ENCODE results near the gene DRAM2.

DRAM2 gene

DNA sequence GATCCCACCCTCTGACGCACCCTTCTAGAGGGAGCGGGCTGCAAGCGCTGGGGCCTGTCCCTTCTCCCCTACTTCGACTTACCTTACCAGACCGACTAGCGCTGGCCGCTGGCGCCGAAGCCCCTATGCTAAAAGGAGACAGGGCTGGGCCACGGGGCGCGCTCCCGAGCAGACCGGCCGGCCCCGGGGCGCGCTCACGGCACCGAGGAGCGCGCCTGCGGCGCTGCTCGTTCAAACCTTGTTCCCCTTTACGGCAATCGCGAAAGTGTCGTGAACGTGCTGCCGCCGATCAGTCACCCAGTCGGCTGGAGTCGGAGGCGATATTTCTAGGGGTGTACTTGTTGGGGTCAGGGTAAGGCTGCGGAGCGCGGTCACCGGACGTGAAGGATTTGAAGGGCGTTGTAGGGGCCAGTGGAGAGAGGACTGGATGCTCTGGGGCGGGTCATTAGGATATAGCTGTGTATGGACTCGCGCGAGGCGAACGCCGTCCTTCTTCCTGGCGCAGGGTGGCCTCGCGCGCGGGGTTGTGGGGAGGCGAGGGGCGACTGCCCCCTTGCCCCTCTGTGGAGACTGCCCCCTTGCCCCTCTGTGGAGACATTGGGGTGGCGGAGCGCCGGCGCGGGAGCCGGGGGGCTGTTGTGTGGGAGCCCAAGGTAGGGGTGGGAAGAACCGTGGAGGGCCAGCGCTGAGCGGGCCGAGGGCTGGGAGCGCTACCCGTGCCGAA, at the start of gene DRAM2, which contains the start of gene CEPT1:
Gene DRAM2 (minus strand): TSS at position 138 of the 724 bp plus-strand sequence. CDS start 8,539 bp downstream, outside the sequence.
Gene CEPT1 (plus strand): TSS at position 268 of the 724 bp plus-strand sequence. CDS start 7,492 bp downstream, outside the sequence.
- peak; percentile 78 for DNase-seq (ENCODE audit: low read depth, low spot score)

DNA sequence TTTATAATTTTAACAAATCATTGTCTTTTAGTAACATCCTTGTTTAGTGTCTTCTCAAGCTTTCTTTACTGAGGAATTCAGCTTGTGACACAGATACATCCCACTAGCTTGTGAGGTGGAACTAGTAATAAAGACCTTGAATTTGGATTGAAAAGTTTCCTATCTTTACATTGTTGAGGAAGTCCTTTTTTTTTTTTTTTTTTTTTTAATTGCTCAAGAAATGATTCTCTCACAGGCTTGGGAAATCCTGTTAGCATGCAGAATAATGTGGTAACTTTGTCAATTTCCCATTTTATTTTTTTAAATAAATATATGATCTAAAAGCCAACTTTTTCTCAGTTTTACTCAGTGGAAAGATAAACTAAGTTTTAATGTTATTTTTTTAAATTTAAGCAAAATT, 44.8 kb upstream of the DRAM2 start:
- DNase-seq (ENCODE audit: low read depth, low spot score), result no peak

DNA sequence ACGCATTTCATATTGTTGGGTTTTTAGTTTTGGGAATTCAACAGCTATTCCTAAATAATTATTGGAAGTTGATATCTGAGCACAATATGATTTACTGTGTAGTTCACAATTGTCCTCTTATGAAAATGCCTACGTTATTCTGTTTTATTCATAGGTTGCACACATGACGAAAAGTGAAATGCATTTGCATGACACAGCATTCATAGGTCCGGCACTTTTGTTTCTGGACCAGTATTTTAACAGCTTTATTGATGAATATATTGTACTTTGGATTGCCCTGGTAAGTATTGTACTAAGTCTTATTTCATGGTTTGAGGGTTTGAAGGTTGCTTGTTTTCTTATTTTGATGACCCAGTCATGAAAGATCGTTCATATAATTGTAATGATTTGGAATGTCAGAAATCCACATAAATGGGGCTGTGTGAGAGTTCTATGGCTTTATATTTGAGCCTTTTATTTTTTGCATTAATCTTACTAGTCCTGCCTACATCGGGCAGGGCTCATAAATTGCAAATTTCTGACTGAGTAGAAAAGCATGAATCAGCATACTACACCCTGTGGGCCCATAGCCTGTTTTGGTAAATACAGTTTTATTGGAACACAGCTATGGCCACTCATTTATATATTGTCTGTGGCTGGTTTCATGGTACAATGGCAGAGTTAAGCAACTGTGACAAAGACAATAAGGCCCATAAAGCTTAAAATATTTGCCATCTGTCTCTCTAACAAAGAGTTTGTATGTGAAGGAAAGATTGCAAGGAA, 43.6 kb upstream of the DRAM2 start:
- no peak for DNase-seq (ENCODE audit: low read depth, low spot score)

DNA sequence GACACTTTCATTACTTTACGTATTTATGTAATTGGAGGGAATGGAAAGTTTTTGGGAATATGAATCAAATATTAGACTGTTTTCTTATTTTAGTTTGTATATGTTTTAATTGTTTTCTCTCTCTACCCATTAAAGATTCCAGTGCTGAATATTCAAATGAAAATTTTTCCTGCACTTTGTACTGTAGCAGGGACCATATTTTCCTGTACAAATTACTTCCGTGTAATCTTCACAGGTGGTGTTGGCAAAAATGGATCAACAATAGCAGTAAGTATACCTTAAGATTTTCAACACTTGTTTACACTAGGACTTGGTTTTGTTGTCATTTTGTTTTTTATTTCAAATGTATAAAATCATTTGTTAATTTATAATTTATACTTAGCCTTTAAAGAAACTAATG, 42.2 kb upstream of the DRAM2 start:
- no peak for DNase-seq (ENCODE audit: low read depth, low spot score)

DNA sequence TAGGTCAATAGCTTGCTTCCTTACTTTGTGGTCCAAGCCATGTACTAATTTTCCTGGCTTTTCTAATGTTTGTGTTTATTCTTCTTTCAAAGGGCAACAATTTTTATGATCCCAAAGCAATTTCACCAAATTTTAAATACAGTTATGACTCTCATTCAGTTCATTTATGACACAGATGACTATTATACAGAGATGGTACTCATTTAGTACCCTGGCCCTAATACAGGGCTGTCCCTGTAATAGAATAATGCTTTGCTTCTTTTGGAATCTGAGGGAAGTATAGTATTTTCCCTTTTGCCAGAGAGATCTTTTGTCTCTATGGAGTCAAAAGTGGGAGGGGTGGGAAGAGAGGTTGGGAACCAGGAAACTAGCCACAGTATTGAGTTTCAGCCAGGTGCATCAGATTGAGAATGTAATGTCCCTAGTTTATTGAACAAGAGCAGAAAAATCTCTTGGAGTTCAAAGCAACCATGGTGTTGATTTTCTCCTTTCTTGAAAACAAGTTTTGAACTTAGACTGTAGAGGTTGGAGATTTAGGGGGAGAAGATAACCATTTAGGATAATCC, 40.2 kb upstream of the DRAM2 start:
- no peak for DNase-seq (ENCODE audit: low read depth, low spot score)

DNA sequence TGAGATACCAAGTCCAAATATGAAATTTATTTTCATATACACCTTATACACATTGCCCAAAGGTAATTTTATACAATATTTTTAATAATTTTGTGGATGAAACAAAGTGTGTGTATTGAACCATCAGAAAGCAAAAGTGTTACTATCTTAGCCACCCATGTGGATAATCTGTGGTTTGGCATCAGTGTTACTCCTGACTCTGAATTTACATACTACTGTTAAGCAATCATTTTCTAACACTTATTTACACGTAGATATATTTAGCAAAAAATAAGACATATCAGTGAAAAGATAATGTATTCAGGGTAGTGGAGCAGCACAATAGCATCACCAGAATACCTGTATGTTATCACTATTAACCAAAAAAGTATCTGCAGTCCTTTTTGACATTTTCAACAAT, 36.8 kb upstream of the DRAM2 start:
- DNase-seq (ENCODE audit: low read depth, low spot score), result no peak

DNA sequence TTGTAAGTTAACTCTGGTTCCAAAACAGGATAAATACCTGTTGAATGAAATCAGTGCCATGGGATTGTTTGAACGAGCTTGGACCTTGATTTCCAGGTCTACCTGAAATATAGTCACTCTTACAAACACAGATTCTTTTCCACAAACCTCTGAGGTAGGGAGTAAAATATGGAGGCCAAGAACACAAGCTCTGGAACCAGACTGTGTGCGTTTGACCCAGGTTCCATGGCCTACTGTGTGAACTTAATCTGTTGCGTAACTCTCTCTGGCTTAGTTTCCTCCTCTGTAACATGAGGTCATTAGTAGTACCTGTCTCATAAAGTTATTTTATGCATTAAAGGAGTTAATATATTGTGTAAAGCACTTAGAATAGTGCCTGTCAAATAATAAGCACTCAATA, 35.5 kb upstream of the DRAM2 start:
- no peak for DNase-seq (ENCODE audit: low read depth, low spot score)

DNA sequence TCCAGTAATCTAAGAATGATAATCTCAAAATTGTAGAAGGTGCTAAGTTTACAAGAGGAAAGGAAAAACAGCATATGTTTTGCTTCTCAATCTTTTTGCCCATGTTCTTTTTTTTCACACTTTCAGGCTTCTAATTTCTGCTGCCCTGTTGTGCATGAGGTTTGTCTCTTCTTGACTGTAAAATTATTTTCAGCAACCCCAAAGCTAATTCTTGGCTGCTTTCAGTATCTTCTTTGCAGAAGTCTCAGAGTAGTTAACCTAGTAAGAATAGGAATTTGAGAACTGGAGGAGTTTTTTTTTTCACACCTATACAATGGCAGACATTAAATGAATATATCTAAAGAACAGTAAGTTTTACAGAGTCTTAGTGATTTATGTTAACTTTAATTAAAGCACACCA, 34.2 kb upstream of the DRAM2 start:
- DNase-seq (ENCODE audit: low read depth, low spot score), result no peak

DNA sequence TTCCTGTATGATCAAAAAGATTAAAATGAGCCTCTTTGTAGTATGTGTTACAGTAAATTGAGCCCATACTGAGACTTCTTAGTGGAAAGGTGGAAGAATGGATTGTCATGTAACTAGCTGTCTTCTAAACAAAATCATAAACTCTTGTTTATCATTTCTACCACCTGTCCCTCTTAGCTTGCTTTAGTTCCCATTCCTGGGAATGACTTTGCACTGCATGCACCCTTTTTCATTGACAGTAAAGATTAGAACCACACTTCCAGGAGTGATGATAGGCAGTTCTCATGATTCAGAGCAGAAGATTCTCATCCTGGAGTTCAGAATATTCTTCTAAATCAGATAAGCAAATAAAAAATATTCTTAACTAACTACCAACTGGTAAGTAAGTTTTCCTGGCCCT, 32.6 kb upstream of the DRAM2 start:
- DNase-seq (ENCODE audit: low read depth, low spot score), result no peak

DNA sequence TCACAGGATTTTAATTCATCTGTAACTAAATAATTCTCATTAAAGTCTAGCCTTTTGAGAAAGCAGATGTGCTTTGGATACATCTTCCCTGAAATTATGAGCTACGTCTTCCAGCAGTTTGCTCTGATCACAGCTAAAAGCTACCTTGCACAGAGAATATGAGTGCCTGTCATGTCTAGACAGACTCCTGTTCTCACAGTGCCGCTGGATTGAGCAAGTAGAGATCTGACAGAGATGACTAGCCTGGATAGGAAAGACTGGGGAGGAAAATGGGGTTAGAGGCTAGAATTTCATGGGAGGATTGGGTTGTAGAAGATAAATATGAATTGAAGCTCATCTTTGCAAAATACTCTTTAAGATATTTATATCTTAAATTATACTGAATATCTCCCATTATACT, 24.3 kb upstream of the DRAM2 start:
- DNase-seq (ENCODE audit: low read depth, low spot score), result no peak

DNA sequence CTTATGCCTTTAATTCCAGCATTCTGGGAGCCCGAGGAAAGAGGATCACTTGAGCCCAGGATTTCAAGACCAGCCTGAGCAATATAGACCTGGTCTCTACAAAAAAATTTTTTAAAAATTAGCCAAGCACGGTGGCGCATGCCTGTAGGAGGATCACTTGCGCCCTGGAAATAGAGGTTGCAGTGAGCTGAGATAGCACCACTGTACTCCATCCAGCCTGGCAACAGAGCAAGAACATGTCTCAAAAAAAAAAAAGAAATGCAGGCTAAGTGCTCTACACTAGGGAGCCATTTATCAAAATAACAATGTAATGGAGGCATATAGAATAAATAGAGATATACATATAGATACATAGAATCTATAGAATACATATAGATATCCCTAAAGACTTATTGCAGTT, 23.5 kb upstream of the DRAM2 start:
- no peak for DNase-seq (ENCODE audit: low read depth, low spot score)

DNA sequence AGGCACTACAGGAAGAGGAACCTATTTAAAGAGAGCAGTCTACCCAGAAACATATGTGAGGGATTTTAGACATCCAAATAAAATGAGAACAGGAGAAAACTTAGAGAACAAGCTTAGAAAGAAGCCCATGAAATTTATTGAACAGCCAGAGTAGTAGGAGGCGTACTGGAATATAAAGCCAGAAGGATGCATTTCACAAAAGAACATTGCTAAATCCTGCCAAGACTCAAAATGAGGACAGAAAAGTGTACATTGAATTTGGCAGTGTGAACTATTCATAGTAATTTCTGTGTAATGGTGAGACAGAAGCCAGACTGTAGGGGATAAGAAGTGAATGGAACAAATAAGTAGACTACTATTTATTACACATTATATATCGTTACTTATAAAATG, 22.6 kb upstream of the DRAM2 start:
- DNase-seq (ENCODE audit: low read depth, low spot score), result no peak

DNA sequence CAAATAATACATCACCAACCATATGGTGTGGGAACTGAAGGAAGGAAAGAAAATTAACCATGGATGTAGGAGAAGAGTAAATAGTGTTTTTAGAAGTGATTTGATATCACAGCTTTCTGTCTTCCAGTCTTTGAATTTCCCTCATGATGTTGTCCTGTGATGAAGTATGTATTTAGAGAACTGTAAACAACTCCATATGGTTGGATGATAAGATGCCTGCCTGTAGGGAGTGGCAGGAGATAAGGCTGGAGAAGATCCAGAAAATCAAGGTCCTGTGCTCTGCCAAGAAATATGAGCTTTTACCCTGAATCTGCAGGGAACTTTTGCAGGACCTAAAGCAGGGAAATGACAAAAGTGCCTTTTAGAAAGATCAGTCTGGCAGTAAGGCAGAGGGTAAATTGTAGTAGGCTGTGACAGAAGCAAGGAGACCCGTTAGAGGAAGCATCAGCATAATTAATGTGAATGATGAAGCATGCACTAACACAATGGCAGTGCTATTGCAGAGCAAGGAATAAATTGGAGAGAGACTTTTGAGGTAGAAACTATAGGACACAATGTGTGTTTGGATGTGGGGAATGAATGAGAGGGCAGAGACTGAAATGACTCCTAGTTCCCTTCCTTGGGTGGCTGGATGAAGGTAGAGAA, 22.1 kb upstream of the DRAM2 start:
- no peak for DNase-seq (ENCODE audit: low read depth, low spot score)

DNA sequence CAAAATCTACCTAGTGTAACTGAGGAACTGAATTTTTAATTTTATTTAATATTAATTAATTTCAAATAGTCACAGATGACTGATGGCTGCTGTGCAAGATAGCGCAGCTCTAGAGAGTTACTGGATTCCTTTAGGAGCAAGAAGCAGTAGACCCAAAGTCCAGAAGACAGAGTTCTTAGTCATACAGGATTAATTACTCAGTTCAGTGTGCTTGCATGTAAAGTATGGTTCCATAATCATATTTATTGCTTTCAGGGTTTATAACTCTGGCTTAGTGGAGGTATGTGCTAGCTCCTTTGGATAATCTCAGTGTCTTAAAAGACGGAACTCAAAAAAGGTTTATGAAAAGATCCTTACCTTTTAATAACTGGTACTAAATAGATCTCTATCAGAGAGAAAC, 17.5 kb upstream of the DRAM2 start:
- DNase-seq (ENCODE audit: low read depth, low spot score), result no peak

DNA sequence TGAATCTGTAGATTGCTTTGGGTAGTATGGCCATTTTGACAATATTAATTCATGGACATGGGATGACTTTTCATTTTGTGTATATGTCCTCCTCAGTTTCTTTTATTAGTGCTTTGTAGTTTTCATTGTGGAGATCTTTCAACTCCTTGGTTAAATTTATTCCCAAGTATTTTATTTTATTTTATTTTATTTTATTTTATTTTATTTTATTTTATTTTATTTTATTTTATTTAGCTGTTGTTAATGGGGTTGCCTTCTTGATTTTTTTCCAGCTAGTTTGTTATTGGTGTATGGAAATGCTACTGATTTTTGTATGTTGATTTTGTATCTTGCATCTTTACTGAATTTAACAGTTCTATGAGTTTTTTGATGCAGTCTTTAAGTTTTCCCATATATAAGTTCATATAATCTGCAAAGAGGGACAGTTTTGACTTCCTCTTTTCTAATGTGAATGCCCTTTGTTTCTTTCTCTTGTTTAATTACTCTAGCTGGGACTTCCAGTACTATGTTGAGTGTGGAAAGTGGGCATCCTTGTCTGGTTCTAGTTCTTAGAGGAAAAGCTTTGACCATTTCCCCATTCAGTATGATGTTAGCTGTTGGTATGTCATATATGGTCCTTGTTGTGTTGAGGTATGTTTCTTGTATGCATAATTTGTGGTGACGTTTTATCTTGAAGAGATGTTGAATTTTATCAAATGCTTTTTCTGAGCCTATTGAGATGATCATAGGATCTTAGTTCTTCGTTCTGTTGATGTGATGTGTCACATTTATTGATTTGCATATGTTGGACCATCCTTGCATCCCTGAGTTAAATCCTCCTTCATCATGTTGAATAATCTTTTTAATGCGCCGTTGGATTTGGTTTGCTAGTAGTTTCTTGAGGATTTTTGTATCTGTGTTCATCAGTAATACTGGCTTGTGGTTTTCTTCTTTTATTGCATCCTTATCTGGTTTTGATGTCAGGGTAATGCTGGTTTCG, 14.4 kb upstream of the DRAM2 start:
- DNase-seq (ENCODE audit: low read depth, low spot score), result no peak

DNA sequence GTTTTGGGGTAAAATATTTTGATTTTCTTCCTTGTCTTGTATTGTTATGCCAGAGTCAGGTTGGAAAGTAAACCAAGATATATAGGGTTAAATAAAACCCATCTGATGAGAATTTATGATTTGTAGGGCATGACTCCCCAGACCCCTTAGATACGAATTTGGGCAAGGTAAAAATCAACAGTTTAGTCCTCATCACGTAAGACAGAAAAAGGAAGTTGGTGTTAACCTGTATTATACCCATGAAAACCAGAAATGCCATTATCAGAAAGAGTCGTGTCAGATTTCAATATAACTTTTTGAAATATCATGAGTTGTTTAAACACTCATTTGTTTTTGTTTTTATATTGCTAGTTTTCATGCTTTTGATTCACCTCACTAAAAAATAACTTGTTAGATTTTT, 11.9 kb upstream of the DRAM2 start:
- no peak for DNase-seq (ENCODE audit: low read depth, low spot score)

DNA sequence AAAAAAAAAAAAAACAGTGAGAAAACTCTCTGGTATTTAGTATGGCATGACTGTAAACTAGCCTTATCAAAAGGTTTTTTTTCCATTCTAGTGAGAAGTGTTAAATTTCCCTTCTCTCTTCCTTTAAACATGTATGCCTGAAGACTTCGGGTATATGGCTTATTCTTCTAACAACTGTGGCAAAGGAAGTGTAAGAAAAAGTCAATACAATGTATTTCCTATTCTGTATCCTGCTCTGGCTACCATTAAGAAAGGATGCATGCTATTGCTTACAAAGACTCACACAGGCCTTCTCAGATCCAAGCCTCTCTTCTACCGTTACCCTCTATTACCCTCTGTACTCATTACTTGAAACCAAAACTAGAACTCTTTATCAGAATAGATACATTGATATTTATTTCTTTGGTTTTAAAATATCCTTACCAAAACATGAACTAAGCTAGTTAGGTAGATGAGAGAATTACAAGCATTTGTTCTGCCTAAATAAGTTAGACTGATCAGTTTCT, 8.5 kb upstream of the DRAM2 start:
- DNase-seq (ENCODE audit: low read depth, low spot score), result no peak

DNA sequence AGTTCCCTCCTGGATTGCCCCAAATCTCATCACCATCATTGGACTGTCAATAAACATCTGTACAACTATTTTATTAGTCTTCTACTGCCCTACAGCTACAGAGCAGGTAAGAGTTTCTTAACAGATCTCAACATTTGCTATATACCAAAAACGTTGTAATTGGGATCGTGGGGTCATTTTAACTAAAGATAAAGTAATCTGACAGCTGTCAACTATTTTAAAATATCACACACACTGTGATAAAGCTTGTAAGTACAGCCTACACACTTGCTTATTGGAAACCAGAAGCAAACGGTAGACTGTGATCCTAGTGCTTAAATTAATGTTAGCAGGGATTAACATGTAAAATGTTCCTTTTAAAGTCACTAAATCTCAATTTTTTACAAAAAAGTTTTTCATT, 8.1 kb upstream of the DRAM2 start:
- no peak for DNase-seq (ENCODE audit: low read depth, low spot score)

DNA sequence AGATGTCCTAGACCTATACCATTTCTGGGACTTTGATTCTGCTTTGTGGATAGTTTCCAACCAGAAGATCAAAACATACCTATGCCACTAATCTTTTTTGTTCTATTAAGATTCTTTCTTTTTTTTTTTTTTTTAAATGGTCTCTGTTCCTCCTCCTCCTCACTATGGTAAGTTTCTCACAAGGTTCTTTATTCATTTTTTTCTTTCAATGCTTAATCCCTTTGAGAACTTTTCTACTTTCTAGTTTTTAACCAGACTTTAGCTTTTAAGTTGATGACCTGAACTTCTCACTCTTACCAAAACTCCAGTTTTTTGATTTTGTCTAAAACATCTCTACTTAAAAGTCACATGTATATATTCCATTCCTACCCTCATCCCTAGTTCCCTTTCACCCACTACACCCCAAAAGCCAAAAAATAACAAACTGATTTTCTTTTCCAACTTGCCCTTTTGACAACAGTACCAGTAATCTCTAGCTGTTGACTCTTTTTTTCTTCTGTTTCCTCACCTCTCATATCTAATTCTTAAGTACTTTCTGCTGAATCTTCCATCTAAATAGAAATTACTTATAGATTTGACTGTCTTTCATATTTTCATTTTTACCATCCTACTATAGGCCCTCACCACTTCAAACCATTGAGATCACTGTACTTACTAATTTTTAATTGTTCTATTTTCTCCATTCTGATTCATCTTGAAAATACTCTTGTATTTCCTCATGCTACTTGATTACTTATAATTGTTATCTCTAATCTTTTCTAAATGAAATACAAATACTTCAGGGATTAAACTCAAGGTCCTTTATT, 6.3 kb upstream of the DRAM2 start:
- no peak for DNase-seq (ENCODE audit: low read depth, low spot score)

DNA sequence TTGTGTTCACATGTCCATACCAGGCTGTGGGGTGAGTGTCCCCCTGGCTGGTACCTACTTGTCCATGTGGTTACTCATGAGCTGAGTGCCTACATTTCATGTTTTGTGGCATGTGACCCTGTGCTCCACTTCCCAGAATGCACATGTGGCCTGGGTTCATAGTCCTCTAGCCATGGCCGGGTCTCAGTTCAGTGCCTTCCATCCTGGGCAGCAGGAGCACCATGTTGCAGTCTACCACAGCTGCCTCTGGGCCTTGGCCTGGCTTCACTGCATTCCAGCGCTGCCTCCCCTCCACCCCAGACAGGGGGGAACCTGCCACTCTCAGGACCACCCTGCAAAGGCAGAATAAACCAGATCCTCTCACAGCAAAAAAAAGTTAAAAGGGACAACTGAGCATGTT, 5.6 kb upstream of the DRAM2 start:
- no peak for DNase-seq (ENCODE audit: low read depth, low spot score)
